Transverse colon (tissue), 4 donors: Measurements from ENCODE around the gene ARHGEF40.

Source experiments
- CTCF ChIP-seq, 5 experiments: fragments of 200-600 bp in 3 of 5; fragments of 450-650 bp in 2 of 5; sonication (generic) in 3 of 5; IDR thresholded peaks; 1 replicate in 2 of 5; 2 replicates in 3 of 5; pipeline ENCODE4 v1.5.1; 2016 to 2017; ENCODE audit warnings: antibody characterized with exemption in 5 of 5, inconsistent platforms in 3 of 5, mild to moderate bottlenecking in 2 of 5, moderate library complexity in 1 of 5
- POLR2AphosphoS5 ChIP-seq, 3 donors: sonication (generic); formaldehyde crosslinking; IDR thresholded peaks; one replicate each; pipeline ENCODE4 v1.6.1; 2016; ENCODE audit warnings: antibody characterized with exemption in 3 of 3

- TF ChIP-seq CTCF (IDR thresholded peaks at IDR 0.05) (peak in 1 of 5 experiments; percentile 31), POLR2AphosphoS5 (IDR thresholded peaks at IDR 0.05) (no peak)
Observed at GRCh38 chr14:21070610-21071224, 613 bp downstream of the ARHGEF40 start.
